Superior temporal gyrus (tissue), 1 donor: ENCODE data around the gene ARHGAP45.

Experiments used
- DNase-seq: peaks from one replicate; pipeline ENCODE4 v3.0.0-alpha.2; 2016; ENCODE audit errors: extremely low spot score

ARHGAP45 gene

DNA sequence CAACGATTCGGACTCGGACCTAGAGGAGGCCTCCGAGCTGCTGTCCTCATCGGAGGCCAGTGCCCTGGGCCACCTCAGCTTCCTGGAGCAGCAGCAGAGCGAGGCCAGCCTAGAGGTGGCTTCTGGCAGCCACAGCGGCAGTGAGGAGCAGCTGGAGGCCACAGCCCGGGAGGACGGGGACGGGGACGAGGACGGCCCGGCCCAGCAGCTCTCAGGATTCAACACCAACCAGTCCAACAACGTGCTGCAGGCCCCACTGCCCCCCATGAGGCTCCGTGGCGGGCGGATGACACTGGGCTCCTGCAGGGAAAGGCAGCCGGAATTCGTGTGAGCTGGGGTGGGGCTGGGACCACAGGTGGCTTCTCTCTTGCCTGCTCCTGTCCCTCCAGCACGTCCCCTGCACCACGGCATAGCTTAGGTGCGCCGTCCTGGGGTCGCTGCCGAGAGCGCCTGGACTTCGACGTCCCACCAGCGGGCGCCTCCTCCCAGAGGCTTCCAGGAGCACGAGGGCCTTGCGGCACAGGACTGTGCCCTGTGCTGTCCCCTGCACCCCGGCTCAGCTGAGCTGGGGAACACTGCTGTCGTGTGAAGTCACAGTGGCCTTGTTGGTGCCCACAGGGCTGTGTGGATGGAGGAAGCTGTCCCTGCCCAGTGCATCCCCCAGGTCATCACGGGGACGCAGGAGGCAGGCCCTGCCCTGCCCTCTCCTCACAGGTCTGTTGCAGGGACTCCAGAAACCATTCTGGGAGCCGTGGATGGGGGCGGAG is 18.9 kb downstream of the ARHGAP45 start:
- DNase-seq: no peak

DNA sequence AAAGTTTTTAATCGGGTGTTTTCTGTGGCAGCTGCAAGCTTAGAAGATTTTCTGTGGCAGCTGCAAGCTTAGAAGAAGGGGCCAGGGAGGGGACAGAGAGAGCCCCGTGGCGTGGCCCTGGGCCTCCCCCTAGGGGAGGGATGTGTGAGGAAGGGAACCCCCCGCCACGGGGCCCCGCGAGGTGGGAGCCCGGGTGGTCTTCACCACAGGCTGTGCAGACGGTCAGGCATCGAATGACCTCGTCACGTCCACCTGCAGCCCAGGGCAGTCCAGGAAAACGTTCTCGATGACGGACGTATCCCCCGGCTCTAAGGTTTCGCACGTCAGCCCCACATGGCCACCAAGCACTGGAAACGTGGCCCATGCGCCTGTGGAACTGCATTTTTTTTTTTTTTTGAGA is 19.6 kb downstream of the ARHGAP45 start:
- no peak for DNase-seq

DNA sequence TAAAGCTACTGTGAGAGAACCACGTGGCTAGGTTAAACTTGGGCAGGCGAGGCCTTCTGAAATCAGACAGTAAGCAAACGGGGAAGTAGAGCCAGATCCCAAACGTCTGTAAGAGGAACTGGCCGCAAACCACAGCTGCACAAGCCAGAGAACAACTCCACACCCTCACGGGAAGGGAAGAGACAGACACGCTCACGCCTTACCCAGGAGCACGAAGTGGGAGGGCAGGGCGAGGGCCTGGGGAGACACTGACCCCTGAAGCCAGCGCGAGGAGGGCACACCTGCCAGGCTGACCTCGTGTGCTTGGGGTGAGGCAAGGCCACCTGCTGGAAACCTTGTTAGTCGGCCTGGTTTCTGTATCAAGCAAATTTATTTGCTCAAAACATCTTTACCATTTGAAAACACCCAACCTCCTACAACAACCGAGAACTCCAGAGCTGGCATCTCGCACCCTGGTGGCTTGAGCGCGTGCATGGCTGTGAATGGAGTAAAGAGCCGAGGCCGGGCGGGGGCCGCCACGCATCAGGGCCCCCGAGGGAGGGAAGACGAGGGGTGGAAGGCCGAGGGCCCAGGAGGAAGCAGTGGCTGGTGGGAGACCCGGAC is 20.9 kb downstream of the ARHGAP45 start:
- DNase-seq: peak; percentile 21

DNA sequence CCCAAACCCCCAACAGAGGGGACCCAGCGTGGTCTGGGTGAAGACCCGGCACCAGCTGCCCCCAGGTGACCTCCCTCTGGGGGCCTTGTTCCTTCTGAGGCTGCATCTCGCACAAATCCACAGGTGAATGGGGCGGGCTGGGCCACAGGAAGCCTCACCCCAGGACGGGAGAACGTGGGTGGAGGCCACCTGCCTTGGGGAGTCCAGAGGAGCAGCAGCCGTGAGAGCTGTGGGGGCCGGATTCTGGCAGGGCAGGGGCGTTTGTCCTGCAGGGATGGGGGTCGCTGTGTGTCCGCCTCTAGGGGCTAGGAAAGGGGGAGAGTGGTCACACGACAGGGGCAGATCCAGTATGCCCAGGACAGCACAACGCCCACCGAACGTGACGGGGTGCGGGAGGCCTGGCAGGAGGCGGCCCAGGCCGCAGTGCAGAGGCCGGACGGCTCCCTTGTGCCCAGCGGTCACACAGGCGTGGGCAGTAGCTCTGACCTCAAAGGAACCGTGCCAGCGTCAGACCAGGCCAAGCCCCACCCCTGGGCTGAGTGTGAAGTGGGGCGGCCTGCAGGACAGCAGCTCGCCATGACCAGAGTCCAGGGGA is 21.5 kb downstream of the ARHGAP45 start:
- no peak for DNase-seq

DNA sequence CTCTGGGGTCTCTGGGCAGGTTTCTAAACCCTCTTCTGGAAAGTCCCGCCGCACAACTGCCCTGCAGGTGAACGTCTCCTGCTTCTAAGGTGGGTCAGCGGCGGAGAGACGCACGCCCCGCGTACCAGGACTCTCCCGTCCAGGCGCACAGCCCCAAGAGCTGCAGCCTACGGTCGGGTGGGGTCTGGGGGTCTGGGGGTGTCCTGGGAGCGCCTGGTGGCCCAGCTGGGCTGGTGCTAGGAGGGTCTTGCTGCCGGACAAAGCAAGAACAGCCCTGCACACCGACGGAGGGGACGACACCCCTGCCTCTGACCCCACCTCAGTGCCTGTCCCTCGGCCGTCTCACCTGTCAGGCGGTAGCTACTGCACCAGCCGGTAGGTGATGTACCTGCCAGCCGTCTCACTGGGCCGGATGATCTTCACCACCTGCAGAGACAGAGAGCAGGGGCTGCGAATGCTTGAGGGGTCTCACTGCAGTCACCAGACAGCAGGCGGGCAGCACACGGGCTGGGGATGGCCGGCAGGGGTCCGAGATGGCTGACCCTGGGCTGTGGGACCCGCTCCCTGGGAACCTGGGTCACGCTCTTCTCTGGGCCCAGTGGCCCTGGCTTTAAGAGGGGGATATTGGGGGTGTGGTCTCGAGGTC is 22.3 kb downstream of the ARHGAP45 start:
- DNase-seq: no peak

DNA sequence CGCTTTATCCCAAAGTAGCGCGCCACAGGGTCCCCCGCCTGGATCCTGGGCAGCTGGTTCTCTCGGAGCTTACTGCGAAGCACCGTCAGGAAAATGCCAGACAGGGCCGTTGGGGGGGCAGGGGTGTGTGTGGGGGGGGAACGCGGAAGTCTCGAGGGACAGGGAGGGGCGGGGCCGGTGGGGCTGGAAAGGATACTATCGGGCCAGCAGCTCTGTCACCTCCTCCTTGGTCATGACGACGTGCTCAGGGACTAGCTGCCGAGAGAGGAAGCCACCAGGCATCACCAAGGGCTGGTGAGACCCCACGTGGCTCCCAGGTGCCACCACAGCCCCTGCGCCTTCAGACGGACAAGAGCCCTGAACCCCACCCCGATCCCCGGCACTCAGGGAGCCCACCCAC is 22.9 kb downstream of the ARHGAP45 start:
- DNase-seq: no peak

DNA sequence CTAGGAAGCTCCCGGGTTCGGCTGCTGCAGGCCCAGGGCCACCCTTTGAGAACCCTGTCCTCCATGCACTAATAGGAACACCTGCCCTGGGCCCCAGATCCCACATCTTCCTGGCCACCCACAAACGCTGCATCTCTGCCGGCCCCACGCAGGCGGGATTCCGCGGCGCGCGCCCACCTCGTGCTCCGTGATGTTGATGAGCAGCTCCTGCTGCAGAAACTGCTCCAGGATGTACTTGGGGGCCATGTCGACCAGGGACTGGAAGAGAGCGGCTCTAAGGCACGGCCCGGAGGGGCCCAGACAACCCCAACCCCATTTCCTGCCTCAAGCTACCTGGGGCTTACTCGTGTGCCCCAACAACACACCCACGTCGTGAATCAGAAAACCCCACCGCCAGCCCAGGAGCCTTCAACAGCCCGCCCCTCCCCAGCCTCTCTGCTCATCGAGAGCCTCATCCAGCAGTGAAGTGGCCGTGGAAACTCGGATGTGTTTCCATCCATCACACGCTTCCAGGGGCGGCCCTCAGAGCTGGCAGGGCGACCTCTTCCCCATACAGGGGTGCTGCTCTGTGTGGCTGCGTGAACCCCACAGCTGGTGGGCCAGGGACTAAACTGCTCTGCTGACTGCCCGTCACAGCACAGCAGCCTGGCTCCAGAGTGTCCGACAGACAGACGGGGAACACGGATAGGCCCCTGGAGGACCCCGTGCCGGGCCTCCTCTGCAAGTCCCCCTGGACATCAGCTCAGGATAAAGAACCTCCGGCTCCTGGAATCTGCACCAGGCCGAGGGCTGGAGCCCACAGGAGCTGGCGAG is 24.0 kb downstream of the ARHGAP45 start:
- DNase-seq: no peak

DNA sequence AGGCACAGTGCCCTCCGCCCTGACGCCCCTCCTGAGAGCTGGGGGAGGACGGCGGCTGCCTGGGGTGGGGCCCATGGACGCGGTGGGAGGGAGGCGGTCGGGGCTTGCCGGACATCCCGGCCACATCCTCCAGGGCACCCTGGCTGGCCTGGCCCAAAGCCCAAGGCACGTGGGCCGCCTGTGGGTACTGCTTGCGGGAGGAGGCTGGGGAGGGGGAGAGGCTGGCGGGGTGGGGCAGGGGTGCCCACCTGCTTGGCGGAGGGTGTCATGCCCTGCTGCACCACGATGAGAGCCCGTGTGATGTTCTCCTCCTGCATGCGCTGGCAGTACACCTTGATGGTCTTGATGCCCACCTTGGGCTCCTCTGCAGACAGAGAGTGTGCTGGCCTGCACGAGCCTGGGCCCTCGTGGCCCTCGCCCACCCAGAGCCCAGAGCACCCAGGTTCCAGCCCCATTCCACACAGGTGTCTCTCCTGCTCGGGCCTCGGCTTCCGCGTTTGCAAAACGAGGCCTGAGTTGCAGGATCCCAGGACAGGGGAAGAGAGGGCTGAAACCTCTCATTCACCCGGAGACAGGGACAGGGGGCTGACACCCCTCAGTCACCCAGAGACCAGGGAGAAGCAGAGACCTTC is 24.7 kb downstream of the ARHGAP45 start:
- no peak for DNase-seq

DNA sequence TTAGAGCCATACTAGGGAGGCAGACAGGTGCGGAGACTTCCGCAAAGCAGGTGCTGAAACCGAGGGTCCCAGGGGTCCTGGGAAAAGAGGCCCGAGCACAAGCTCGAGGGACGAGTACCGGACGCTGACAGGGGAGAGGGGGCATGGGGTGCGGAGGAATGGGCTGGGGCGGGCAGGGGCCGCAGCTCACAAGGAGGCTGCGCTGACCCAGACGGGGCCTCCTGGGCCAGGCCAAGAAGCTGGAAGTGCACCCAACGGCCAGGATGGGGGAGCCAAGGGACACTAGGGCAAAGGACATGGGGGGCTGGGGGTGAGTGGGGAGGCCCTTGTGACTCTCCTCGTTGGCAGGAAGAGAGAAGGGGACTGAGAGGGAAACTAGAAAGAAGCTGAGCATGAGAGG is 26.4 kb downstream of the ARHGAP45 start:
- DNase-seq: no peak

DNA sequence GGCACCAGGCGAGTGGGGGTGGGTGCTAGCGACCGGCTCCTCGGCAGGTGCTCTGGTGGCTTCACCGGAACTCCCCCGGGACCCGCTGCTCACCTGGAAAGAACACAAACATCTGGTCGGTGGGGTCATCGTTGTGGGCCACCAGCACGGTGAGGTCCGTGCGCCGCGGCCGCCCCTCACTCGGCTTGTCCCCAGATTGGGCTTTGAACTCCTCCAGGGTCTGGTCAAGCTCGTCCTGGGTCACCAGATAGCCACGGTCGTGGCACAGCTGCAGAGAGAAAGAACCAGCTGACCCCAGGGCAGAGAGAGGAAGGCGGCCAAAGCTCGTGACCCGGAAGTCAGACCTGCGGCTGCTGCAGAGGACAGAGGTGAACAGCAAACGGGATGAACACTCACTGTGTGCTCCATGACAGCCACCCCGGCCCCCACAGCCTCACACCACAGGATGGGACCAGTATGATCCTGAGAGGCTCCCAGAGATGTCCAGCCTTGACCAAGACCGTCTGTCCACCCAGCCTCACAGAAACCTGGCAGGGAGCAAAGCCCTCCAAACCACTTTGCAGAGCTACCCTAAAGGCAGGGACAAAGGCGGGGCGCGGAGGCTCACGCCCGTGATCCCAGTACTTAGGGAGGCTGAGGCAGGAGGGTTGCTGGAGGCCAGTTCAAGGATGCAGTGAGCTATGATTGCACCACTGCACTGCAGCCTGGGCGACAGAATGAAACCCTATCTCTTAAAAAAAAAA is 27.0 kb downstream of the ARHGAP45 start:
- DNase-seq: no peak

DNA sequence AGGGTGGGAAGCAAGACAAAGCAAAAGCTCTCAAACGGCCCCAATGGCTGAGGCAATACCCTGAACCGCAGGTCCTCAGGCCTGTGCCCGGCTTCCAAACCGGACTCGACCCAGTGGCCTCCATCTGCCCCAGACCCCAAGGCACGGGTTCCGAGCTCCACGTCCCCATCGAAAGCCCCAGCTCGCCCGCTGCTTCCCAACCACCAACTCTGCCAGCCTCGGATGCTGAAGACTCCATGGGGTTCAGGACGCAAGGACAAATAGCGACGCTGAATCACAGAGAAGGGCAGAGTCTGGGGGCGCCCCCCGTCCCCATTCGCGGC is 27.6 kb downstream of the ARHGAP45 start:
- no peak for DNase-seq

DNA sequence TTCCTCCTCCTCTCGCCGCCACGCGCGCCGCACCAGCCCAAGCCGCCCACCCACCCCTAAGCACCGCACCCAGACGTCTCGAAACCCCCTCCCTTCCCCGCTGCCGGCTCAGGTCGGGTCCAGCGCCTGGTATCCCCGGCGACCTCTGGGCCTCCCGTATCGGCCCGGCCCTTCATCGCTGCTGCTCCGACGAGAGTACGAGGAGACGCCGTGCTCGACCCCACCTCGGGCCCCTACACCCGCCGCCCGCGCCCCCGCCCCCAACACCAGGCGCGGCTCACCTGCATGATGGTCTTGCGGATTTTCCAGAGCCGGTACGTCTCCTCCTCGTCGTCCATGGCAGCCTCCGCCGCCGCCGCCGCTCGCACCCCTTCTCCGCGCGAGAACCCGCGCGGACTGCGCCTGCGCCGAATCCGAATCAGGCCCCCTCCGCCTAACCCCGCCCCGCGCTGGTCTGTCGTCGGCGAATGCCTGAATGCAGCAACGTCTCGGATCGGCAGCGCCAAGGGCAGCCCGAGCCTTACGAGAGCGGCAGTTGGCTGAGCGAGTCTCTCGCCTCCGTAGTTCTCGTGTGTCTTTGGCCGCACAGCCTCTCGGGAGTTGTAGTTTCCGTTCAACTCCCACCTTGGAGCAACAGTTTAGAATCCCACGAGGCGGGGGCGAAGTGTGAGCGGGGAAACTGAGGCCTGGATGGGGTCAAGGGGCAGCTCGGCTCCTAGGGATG is 28.2 kb downstream of the ARHGAP45 start, which contains the start of gene POLR2E:
POLR2E (minus strand) TSS at position 398 of the 724 bp plus-strand sequence; CDS start at position 338, 60 bp downstream.
- peak; percentile 99 for DNase-seq

DNA sequence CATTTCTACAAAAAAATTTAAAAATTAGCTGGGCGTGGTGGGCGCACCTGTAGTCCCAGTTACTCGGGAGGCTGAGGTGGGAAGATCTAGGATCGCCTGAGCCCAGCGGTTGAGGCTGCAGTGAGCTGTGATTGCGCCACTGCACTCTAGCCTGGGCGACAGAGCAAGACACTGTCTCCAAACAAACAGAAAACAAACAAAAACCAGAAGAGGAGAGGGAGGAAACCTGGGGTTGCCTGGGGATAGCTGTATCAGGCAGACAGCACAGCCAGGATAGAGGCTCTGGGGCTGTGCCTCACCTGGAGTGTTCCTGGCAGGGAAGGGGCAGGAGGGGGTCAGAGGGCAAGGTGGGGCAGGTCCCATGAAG is 30.8 kb downstream of the ARHGAP45 start:
- no peak for DNase-seq

DNA sequence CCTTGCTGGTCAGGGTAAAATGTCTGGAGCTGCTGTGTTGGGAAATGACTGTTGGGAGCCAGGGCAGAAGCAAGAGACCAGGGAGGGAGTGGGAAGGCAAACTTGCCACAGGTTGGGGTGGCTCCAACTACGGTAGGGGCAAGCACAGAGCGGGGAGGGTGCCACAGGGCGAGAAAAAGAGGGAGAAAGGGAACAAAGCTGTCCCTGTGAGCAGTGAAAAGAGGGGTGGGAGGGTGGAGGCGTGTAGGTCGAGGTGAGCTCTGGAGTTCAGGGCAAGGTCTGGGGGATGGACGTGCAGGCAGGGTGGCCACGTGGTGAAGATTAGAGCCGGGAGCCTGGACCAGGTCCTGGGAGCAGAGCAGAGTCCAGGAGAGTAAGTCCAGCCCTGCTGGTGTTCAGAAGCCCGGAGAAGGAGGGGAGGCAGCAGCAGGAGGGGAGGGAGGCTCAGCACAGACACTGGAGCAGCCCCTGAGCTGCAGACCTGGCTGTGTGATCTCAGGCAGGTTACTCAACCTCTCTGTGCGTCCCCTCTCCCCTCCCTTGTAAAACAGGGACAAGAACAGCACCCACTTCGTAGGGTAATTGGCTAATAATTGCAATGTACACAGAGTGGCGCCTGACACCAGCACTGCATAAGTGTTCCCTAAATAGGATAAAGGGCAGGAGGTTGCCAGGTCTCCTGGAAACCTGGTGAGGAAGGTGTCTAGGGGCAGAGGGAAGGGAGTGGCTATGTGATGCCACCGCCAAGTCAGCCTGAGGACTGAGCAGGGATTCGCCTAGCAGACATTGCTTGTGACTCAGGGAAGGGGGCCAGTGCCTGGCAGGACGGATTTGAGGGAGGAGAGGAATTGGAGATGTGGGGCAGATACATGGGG is 31.4 kb downstream of the ARHGAP45 start:
- no peak for DNase-seq

DNA sequence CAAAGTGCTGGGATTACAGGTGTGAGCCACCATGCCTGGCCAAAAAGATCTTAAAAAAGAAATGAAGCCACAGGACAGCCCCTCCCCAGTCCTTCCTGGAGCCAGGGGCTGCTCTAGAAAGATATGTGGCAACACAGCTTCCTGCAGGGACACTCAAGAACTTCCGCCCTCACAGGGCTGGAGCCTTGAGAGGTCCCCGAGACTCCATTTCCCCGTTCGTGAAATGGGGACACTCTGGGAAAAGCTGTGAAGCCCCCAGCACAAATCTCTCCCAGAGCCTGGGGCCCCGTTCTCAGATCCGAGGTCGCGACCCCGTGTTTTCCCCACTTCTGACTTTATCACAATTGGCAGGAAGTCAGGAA is 34.4 kb downstream of the ARHGAP45 start:
- peak; percentile 21 for DNase-seq

DNA sequence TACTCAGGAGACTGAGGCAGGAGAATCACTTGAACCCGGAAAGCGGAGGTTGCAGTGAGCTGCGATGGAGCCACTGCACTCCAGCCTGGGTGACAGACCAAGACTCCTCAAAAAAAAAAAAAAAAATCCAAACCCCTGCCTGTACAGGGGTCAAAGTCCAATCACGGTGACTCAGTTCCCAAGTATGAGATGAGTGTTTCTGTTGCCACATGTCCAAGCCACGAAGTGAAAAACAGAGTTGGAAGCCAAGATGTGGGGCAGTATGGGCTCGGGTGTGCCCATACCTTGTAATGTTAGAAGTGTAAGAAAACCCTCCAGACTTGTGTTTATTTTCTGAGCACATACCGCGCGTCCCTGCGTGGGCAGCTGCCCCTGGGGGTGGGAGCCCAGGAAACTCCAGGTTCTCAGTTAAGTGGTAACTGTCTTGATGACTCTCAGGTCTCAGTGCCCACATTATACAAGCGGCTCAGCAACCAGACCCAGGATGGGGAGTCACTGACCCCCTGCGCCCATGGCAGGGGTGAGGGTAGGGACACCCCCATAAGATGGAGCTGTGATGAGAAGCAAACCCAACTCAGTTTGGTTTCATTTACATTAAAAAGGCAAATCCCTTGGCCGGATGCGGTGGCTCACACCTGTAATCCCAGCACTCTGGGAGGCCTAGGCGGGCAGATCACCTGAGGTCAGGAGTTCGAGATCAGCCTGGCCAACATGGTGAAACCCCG is 35.6 kb downstream of the ARHGAP45 start:
- no peak for DNase-seq

DNA sequence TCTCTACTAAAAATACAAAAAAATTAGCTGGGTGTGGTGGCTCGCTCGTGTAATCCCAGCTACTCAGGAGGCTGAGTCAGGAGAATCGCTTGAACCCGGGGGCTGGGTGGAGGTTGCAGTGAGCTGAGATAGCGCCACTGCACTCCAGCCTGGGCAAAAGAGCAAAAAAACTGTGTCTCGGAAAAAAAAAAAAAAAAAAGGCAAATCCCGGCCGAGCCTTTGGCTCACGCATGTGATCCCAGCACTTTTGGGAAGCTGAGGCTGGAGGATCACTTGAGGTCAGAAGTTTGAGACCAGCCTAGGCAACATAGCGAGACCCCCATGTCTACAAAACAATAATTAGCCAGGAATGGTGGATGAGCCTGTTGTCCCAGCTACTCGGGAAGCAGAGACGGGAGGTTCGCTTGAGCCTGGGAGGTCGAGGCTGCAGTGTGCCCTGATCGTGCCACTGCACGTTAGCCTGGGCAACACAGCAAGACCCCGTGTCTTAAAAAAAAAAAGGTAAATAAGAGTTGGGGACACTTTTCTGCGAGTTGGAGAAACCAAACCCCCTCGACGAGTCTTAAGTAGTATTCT is 36.3 kb downstream of the ARHGAP45 start:
- no peak for DNase-seq

DNA sequence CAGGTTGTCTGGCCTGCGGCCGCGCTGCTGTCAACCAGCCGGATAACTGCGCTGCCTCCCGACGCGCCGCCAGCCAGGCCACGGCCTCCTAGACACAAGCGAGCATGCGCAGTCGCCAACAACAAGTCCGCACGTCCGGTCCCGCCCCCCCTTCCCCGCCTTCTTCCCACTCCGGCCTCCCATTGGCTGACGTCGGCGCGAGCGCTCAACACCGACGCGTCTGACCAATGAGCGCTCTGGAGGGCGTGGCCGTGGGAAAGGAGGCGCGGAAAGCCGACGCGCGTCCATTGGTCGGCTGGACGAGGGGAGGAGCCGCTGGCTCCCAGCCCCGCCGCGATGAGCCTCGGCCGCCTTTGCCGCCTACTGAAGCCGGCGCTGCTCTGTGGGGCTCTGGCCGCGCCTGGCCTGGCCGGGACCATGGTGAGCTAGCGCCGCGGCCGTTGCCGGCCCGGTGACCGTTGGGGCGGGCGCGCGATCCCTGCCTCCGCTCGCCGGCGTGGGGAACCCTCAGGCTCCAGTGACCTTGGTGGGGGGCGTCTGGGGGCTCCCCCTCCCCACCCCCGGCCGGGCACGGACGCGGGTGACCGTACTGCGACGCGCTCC is 36.8 kb downstream of the ARHGAP45 start, which contains the start of gene GPX4:
GPX4 (plus strand) TSS at position 287 of the 603 bp plus-strand sequence; CDS start at position 337, 50 bp downstream.
- peak; percentile 99 for DNase-seq
